Measurements from ENCODE around the gene GALNT2. TPM values are rescaled to one million over a fixed set of nuclear protein-coding genes. Genes with fewer than 3 reads are reported as not detected.

Gene GALNT2
- polyA plus RNA-seq, 2 donors = 11.2 to 15.3 TPM

GRCh38 chr1:230084408-230085177 is 17.6 kb downstream of the GALNT2 start:
- H3K27me3 ChIP-seq (ENCODE audit: control insufficient read depth in 1 of 2, insufficient read depth in 2 of 2, low read length in 2 of 2) = no peaks in the 10 kb centered on the region
- no peak overlapping the region for H3K4me3 ChIP-seq (ENCODE audit: low read depth in 1 of 2, low read length in 2 of 2)
- peaks cover 0 to 2% of the 10 kb centered on the region in 2 donors for H3K36me3 ChIP-seq (ENCODE audit: control insufficient read depth in 2 of 2, insufficient read depth in 2 of 2, low read length in 1 of 2)
- no peaks in the 10 kb centered on the region for H3K9me3 ChIP-seq (ENCODE audit: control insufficient read depth in 2 of 2, insufficient read depth in 1 of 2, low read depth in 1 of 2, low read length in 1 of 2)
- WGBS, 2 donors = 23 to 43% methylated on average over 9 of the region's 9 CpGs
- H3K27ac ChIP-seq (ENCODE audit: low read depth in 2 of 2, low read length in 1 of 2) = peak overlapping the region; percentile 81 to 88
- H3K4me1 ChIP-seq (ENCODE audit: control insufficient read depth in 2 of 2, insufficient read depth in 2 of 2, low read length in 1 of 2) = peaks cover 17 to 25% of the 10 kb centered on the region in 2 donors

- H3K4me1 ChIP-seq (ENCODE audit: control insufficient read depth in 2 of 2, insufficient read depth in 2 of 2, low read length in 1 of 2) = peaks cover 17 to 25% of the 10 kb centered on the region in 2 donors
- H3K9me3 ChIP-seq (ENCODE audit: control insufficient read depth in 2 of 2, insufficient read depth in 1 of 2, low read depth in 1 of 2, low read length in 1 of 2) = no peaks in the 10 kb centered on the region
- peaks cover 0 to 2% of the 10 kb centered on the region in 2 donors for H3K36me3 ChIP-seq (ENCODE audit: control insufficient read depth in 2 of 2, insufficient read depth in 2 of 2, low read length in 1 of 2)
- no peak overlapping the region for H3K4me3 ChIP-seq (ENCODE audit: low read depth in 1 of 2, low read length in 2 of 2)
- 50 to 75% methylated on average over 5 of the region's 5 CpGs for WGBS, 2 donors
- no peaks in the 10 kb centered on the region for H3K27me3 ChIP-seq (ENCODE audit: control insufficient read depth in 1 of 2, insufficient read depth in 2 of 2, low read length in 2 of 2)
- peak overlapping the region; percentile 64 to 88 for H3K27ac ChIP-seq (ENCODE audit: low read depth in 2 of 2, low read length in 1 of 2)
Measured at GRCh38 chr1:230085178-230085515, 18.1 kb downstream of the GALNT2 start.

GRCh38 chr1:230086151-230086550 is 19.1 kb downstream of the GALNT2 start:
- peak overlapping the region in 1 of 2 donors; percentile 53 for H3K27ac ChIP-seq (ENCODE audit: low read depth in 2 of 2, low read length in 1 of 2)
- H3K4me1 ChIP-seq (ENCODE audit: control insufficient read depth in 2 of 2, insufficient read depth in 2 of 2, low read length in 1 of 2) = peaks cover 13 to 23% of the 10 kb centered on the region in 2 donors
- peaks cover 0 to 2% of the 10 kb centered on the region in 2 donors for H3K36me3 ChIP-seq (ENCODE audit: control insufficient read depth in 2 of 2, insufficient read depth in 2 of 2, low read length in 1 of 2)

GRCh38 chr1:230087028-230087716 is 20.1 kb downstream of the GALNT2 start:
- no peaks in the 10 kb centered on the region for H3K27me3 ChIP-seq (ENCODE audit: control insufficient read depth in 1 of 2, insufficient read depth in 2 of 2, low read length in 2 of 2)
- no peaks in the 10 kb centered on the region for H3K9me3 ChIP-seq (ENCODE audit: control insufficient read depth in 2 of 2, insufficient read depth in 1 of 2, low read depth in 1 of 2, low read length in 1 of 2)
- no peak overlapping the region for H3K4me3 ChIP-seq (ENCODE audit: low read depth in 1 of 2, low read length in 2 of 2)
- peak overlapping the region in 1 of 2 donors; percentile 1 for H3K27ac ChIP-seq (ENCODE audit: low read depth in 2 of 2, low read length in 1 of 2)
- peaks cover 16 to 26% of the 10 kb centered on the region in 2 donors for H3K4me1 ChIP-seq (ENCODE audit: control insufficient read depth in 2 of 2, insufficient read depth in 2 of 2, low read length in 1 of 2)
- WGBS, 2 donors = 66 to 70% methylated on average over 12 of the region's 12 CpGs
- peaks cover 0 to 5% of the 10 kb centered on the region in 2 donors for H3K36me3 ChIP-seq (ENCODE audit: control insufficient read depth in 2 of 2, insufficient read depth in 2 of 2, low read length in 1 of 2)

More at GRCh38 chr1:230086151-230086550, 19.1 kb downstream of the GALNT2 start:
- no peaks in the 10 kb centered on the region for H3K9me3 ChIP-seq (ENCODE audit: control insufficient read depth in 2 of 2, insufficient read depth in 1 of 2, low read depth in 1 of 2, low read length in 1 of 2)
- WGBS, 2 donors = 69 to 74% methylated on average over 6 of the region's 6 CpGs
- no peaks in the 10 kb centered on the region for H3K27me3 ChIP-seq (ENCODE audit: control insufficient read depth in 1 of 2, insufficient read depth in 2 of 2, low read length in 2 of 2)
- no peak overlapping the region for H3K4me3 ChIP-seq (ENCODE audit: low read depth in 1 of 2, low read length in 2 of 2)

GRCh38 chr1:230087717-230088105 is 20.7 kb downstream of the GALNT2 start:
- H3K27me3 ChIP-seq (ENCODE audit: control insufficient read depth in 1 of 2, insufficient read depth in 2 of 2, low read length in 2 of 2) = no peaks in the 10 kb centered on the region
- H3K27ac ChIP-seq (ENCODE audit: low read depth in 2 of 2, low read length in 1 of 2) = peak overlapping the region in 1 of 2 donors; percentile 1
- H3K9me3 ChIP-seq (ENCODE audit: control insufficient read depth in 2 of 2, insufficient read depth in 1 of 2, low read depth in 1 of 2, low read length in 1 of 2) = no peaks in the 10 kb centered on the region
- peaks cover 0 to 5% of the 10 kb centered on the region in 2 donors for H3K36me3 ChIP-seq (ENCODE audit: control insufficient read depth in 2 of 2, insufficient read depth in 2 of 2, low read length in 1 of 2)
- 64 to 69% methylated on average over 3 of the region's 3 CpGs for WGBS, 2 donors
- no peak overlapping the region for H3K4me3 ChIP-seq (ENCODE audit: low read depth in 1 of 2, low read length in 2 of 2)
- H3K4me1 ChIP-seq (ENCODE audit: control insufficient read depth in 2 of 2, insufficient read depth in 2 of 2, low read length in 1 of 2) = peaks cover 16 to 26% of the 10 kb centered on the region in 2 donors

GRCh38 chr1:230090194-230090711 is 23.2 kb downstream of the GALNT2 start:
- peaks cover 8 to 13% of the 10 kb centered on the region in 2 donors for H3K4me1 ChIP-seq (ENCODE audit: control insufficient read depth in 2 of 2, insufficient read depth in 2 of 2, low read length in 1 of 2)
- no peaks in the 10 kb centered on the region for H3K27me3 ChIP-seq (ENCODE audit: control insufficient read depth in 1 of 2, insufficient read depth in 2 of 2, low read length in 2 of 2)
- no peak overlapping the region for H3K27ac ChIP-seq (ENCODE audit: low read depth in 2 of 2, low read length in 1 of 2)
- H3K36me3 ChIP-seq (ENCODE audit: control insufficient read depth in 2 of 2, insufficient read depth in 2 of 2, low read length in 1 of 2) = peaks cover 0 to 5% of the 10 kb centered on the region in 2 donors
- H3K9me3 ChIP-seq (ENCODE audit: control insufficient read depth in 2 of 2, insufficient read depth in 1 of 2, low read depth in 1 of 2, low read length in 1 of 2) = no peaks in the 10 kb centered on the region
- no peak overlapping the region for H3K4me3 ChIP-seq (ENCODE audit: low read depth in 1 of 2, low read length in 2 of 2)
- WGBS, 2 donors = 56 to 60% methylated on average over 6 of the region's 6 CpGs

- Histone ChIP-seq H3K27me3 (ENCODE audit: control insufficient read depth in 1 of 2, insufficient read depth in 2 of 2, low read length in 2 of 2) (no peaks in the 10 kb centered on the region), H3K36me3 (ENCODE audit: control insufficient read depth in 2 of 2, insufficient read depth in 2 of 2, low read length in 1 of 2) (peaks cover 0 to 5% of the 10 kb centered on the region in 2 donors), H3K4me3 (ENCODE audit: low read depth in 1 of 2, low read length in 2 of 2) (no peak overlapping the region), H3K27ac (ENCODE audit: low read depth in 2 of 2, low read length in 1 of 2) (peak overlapping the region in 1 of 2 donors; percentile 62), H3K4me1 (ENCODE audit: control insufficient read depth in 2 of 2, insufficient read depth in 2 of 2, low read length in 1 of 2) (peaks cover 5 to 7% of the 10 kb centered on the region in 2 donors), H3K9me3 (ENCODE audit: control insufficient read depth in 2 of 2, insufficient read depth in 1 of 2, low read depth in 1 of 2, low read length in 1 of 2) (no peaks in the 10 kb centered on the region)
- WGBS, 2 donors = 84 to 88% methylated on average over 12 of the region's 12 CpGs
Measured at GRCh38 chr1:230091473-230092231, 24.6 kb downstream of the GALNT2 start.

- no peak overlapping the region for H3K27ac ChIP-seq (ENCODE audit: low read depth in 2 of 2, low read length in 1 of 2)
- H3K36me3 ChIP-seq (ENCODE audit: control insufficient read depth in 2 of 2, insufficient read depth in 2 of 2, low read length in 1 of 2) = peaks cover 3% of the 10 kb centered on the region in 2 donors
- H3K4me3 ChIP-seq (ENCODE audit: low read depth in 1 of 2, low read length in 2 of 2) = no peak overlapping the region
- H3K4me1 ChIP-seq (ENCODE audit: control insufficient read depth in 2 of 2, insufficient read depth in 2 of 2, low read length in 1 of 2) = peaks cover 5 to 6% of the 10 kb centered on the region in 2 donors
- H3K27me3 ChIP-seq (ENCODE audit: control insufficient read depth in 1 of 2, insufficient read depth in 2 of 2, low read length in 2 of 2) = no peaks in the 10 kb centered on the region
- no peaks in the 10 kb centered on the region for H3K9me3 ChIP-seq (ENCODE audit: control insufficient read depth in 2 of 2, insufficient read depth in 1 of 2, low read depth in 1 of 2, low read length in 1 of 2)
- 93 to 94% methylated on average over 14 of the region's 14 CpGs for WGBS, 2 donors
Measured at GRCh38 chr1:230094746-230095145, 27.7 kb downstream of the GALNT2 start.

GRCh38 chr1:230095938-230096337 is 28.9 kb downstream of the GALNT2 start:
- Histone ChIP-seq H3K27ac (ENCODE audit: low read depth in 2 of 2, low read length in 1 of 2) (no peak overlapping the region), H3K4me1 (ENCODE audit: control insufficient read depth in 2 of 2, insufficient read depth in 2 of 2, low read length in 1 of 2) (peaks cover 5 to 6% of the 10 kb centered on the region in 2 donors), H3K36me3 (ENCODE audit: control insufficient read depth in 2 of 2, insufficient read depth in 2 of 2, low read length in 1 of 2) (peaks cover 3% of the 10 kb centered on the region in 2 donors), H3K4me3 (ENCODE audit: low read depth in 1 of 2, low read length in 2 of 2) (no peak overlapping the region), H3K9me3 (ENCODE audit: control insufficient read depth in 2 of 2, insufficient read depth in 1 of 2, low read depth in 1 of 2, low read length in 1 of 2) (no peaks in the 10 kb centered on the region), H3K27me3 (ENCODE audit: control insufficient read depth in 1 of 2, insufficient read depth in 2 of 2, low read length in 2 of 2) (no peaks in the 10 kb centered on the region)
- WGBS, 2 donors = 78 to 90% methylated on average over 5 of the region's 5 CpGs
